ENCODE results near the gene PLCD1.
A peak's percentile ranks its signal among the peaks of the same experiment; 100 is the strongest.
"Not testable (repeated sequence)": the region's sequence is repeated elsewhere in the genome, so short reads cannot be mapped to it uniquely, and the experiment has no call there.

The PLCD1 gene

GRCh38 chr3:38029400-38030125 lies at the start of gene PLCD1:
Gene PLCD1, minus strand, starts transcription at chr3:38029642. Its CDS starts 103 bp downstream, at chr3:38029539.
- no peak for DNase-seq

DNA sequence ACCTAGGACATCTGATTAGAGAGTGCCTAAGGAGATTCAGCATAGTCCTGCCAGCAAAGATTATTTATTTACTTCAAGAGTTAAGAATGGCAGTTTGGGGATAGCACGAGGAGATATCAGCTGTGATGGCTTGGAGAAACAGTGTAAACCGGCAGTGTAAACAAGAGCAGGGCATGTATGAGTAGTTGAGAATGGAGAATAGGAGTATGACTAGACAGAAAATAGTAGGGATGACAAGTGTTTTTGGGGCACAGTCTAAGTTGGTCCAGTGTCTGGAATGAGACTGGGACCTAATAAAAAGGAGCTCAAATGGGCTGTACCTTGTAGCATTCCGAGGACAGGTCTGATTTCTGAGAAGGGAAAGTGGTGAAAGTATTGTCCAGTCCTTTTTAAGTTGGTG lies 47.6 kb upstream of the PLCD1 start:
- not testable (repeated sequence) for DNase-seq

DNA sequence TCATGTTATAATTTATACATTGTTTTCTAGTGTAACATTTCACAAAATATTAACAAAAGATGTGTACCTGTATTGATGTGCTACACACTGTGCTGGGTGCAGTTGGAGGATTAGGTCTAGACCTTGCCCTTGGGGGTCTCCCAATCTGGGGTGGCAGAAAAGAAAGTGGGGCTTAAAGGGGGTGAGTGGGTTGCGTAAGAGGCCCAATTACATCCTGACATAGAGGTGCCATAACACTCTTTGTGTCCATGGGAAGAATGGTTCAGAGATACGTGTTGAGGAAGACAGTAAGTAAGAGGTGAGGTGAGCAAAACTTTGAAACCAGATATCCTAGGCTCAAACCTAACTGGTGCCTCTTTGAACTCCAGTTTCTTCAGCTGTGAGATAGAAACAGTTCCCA lies 40.6 kb upstream of the PLCD1 start:
- DNase-seq = no peak

DNA sequence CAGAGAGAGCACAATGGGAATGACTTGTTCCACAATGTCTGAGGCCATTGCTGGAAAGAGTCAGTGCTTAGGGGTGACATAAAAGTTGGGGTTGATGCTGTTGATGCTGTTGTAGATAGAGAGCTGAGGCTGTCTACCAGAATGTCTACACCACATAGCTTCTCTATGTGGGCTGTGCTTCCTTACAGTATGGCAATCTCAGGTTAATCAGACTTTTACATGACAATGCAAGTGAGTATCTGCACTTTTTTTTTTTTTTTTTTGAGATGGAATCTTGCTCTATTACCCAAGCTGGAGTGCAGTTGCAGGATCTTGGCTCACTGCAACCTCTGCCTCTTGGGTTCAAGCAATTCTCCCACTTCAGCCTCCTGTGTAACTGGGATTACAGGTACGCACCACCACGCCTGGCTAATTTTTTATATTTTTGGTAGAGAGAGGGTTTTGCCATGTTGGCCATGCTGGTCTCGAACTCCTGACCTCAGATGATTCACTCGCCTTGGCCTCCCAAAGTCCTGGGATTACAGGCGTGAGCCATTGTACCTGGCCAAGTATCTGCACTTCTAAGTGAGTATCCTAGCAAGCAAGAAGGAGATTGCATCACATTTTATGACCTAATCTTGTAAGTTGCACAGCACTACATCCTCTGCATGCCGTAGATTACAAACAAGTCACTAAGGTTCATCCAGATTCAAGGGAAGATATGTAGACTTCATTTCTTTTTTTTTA lies 38.2 kb upstream of the PLCD1 start:
- DNase-seq = no peak

GRCh38 chr3:38064453-38064852 lies 35.0 kb upstream of the PLCD1 start:
- not testable (repeated sequence) for DNase-seq

DNA sequence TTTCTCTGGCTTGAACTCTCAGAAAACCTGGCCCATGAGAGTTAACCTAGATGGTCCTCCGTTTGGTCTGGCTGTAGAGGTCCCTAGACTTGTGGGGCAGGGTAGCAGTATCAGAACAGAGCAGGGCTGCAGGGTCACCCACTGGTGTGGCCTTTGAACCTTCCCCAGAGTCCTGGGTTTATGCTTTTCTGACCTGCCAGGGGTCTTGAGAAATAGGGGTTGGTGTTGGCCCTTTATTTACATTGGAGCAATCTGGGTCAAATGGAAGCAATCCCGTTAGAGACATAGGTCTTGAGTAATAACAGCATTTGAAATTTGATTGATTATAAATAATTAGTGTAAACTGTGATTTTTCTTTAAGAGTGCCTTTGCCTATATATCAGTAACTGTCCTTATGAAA lies 33.4 kb upstream of the PLCD1 start:
- DNase-seq = no peak

- DNase-seq = no peak
Measured at GRCh38 chr3:38059591-38059990, 30.1 kb upstream of the PLCD1 start.

GRCh38 chr3:38059148-38059547 lies 29.7 kb upstream of the PLCD1 start:
- DNase-seq = no peak

DNA sequence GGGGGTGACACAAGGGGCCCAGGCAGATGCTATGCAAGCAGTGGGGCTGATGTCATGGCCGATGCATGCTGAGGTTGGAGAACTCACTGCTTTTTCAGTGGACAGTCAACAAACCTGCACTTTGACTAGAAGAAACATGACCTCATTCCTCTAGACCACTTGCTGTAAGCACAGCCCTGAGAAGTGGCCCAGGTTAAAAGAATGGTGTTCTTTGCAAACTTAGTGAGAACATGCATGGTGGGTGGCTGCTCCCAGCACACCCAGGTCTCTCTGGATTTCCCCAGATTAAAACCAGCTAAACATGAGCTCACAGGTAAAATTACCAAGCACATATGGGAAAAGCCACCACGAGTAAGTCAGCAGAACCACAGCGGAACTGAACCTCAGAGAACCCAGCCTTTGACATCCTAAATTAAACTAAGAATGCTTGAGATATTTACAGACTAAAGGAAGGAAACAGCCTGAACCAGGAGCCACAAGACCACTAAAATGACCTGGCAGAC lies 25.1 kb upstream of the PLCD1 start:
- no peak for DNase-seq

- DNase-seq = not testable (repeated sequence)
Measured at GRCh38 chr3:38053813-38054498, 24.5 kb upstream of the PLCD1 start.

- DNase-seq = not testable (repeated sequence)
Measured at GRCh38 chr3:38053286-38053685, 23.8 kb upstream of the PLCD1 start.

DNA sequence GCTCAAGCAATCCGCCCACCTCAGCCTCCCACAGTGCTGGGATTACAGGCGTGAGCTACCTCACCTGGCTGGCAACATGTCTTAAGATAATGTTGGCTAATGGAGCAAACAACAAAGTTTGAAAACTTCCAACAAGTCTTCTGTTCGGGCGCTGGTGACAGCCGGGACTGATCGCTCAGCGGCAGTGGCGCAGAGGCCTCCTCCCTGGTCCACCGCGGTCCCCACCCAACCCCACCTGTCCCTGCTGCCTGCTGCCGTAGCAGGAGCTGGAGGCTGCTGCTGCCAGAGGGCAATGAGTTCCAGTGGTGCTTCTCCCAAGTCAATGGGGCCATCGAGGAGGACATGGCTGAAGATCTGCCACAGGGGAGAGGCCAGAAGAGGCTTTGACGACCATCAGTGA lies 21.7 kb upstream of the PLCD1 start:
- no peak for DNase-seq

- no peak for DNase-seq
Measured at GRCh38 chr3:38049358-38050126, 20.1 kb upstream of the PLCD1 start.

DNA sequence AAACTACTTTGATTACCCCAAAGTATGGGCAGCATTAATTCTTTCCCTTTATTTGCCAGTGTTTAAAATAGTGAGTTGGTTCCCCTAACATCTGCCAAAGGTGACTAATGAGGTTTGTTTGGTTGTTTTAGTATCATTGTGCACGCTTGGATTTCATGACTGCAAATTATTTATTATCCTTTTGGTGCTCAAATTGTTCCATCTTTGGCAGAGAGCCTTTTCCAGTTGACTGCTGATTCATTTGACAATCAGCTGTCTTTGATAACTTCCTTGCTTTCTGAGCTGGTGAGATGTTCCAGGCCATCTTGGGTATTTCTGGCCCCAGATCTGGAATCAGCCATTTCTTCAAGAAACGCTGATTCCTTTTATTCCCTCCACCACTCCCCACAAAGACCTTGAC lies 18.5 kb upstream of the PLCD1 start:
- DNase-seq = no peak

DNA sequence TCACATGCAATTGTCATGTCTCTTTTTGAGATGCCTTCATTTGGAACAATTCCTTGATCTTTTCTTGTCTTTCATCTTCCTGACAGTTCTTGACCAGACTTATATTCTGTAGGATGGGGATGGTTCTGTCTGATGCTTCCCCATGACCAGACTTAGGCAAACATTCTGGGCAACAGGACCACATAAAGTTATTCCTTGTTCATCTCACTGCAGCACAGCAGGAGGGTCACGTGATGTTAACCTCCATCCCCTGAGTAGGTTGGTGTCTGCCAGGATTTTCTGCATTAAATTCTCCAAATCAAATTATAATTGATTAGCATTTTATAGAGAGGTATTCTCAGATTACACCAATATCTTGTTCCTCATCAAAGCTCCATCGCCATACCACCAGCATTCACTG lies 17.4 kb upstream of the PLCD1 start:
- no peak for DNase-seq

DNA sequence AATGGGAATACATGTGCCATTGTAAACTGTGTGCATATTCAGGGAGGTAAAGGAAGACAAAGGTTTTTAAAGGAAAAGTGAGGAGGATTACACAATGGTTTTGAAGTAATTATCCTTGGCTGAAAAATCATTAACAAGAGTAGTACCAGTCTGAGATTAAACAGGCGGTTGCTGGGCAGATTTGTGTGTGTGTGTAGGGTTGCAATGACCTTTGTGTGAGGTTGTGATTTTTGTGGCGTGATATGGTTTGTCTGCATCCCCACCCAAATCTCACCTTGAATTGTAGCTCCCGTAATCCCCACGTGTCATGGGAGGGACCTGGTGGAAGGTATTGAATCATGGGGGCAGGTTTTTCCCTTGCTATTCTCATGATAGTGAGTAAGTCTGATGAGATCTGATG lies 16.6 kb upstream of the PLCD1 start:
- DNase-seq = no peak

- no peak for DNase-seq
Measured at GRCh38 chr3:38043486-38043885, 14.0 kb upstream of the PLCD1 start.

GRCh38 chr3:38040401-38040800 lies 11.0 kb upstream of the PLCD1 start:
- DNase-seq = no peak

DNA sequence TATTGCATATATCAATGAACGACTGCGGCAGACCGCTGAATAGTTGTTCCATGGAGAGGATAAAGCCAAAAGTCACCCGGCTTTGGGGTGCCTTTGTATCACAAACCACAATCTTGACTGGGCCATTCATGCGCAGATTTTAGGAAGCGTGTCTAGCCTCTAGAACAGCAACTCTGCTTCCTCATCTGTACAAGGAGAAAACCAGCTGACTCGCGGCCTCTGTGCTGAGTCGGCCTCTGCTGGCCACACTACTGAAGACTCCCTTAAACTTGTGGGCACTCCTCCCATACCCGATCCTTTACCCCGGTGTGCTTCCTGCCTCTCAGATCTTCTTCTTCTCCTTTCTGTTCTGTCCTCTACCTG lies 10.4 kb upstream of the PLCD1 start:
- DNase-seq = peak; percentile 59

DNA sequence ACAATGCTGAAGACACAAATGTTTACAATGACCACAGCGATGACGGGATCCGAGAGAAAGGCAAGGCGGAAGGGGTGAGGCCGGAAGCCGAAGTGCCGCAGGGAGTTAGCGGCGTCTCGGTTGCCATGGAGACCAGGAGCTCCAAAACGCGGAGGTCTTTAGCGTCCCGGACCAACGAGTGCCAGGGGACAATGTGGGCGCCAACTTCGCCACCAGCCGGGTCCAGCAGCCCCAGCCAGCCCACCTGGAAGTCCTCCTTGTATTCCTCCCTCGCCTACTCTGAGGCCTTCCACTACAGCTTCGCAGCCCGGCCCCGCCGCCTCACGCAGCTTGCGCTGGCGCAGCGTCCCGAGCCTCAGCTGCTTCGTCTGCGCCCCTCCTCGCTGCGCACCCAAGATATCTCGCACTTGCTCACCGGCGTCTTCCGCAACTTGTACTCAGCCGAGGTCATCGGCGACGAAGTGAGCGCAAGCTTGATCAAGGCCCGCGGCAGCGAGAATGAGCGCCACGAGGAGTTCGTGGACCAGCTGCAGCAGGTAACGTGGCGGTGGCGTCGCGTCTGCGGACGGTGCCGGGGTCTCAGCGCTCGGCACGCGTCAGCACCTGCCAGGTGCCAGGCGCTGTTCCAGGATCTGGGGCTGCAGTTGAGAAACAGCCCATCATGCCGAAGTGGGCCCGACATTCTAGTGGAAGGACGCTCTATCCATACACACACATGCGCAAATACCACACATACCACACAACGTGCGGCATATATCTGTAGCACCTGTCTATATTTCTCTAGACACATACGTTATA lies 9.9 kb upstream of the PLCD1 start, which contains the start of gene DLEC1:
TSS of gene DLEC1 (plus strand) at position 108 of the 798 bp plus-strand sequence. CDS start at position 126, 18 bp downstream.
- DNase-seq = peak; percentile 76

GRCh38 chr3:38038447-38038911 lies 9.0 kb upstream of the PLCD1 start:
- no peak for DNase-seq

DNA sequence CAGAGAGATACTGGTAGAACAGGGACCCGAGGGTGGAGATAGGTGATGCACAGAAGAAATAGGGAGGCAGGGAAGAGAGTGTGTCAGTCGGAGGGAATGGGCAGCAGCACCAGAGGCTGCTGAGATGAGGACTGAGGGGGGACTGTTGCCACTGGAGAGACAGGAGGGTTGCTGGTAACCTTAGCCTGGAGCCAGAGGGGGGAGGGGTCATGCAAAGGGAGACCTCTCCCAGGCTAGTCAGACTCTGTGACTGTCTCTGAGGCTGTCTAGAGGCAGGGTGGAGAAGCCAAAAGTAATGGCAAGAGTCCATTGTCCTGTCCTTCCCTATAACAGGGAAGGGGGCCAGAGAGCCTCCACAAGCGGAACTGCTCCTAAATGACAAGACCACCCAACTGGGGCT lies 7.5 kb upstream of the PLCD1 start:
- no peak for DNase-seq

Measured in activated effector memory CD4-positive, alpha-beta T cell treated with Interleukin-2 at 50 U/mL for 16 hours (primary cell).